Osteocyte (in vitro differentiated cells): Measurements from ENCODE around the gene GRXCR1. TPM values are rescaled to one million over a fixed set of nuclear protein-coding genes. Genes with fewer than 3 reads are reported as not detected.

ENCODE experiments used
- DNase-seq: peaks from one replicate; pipeline ENCODE4 v3.0.0; 2021; ENCODE audit warnings: mixed read lengths; ENCODE audit not compliant: unreplicated experiment; ENCODE audit errors: extremely low spot score
- H3K27ac Mint-ChIP-seq: one replicate; pipeline ENCODE4 v1.8.0; 2021; ENCODE audit warnings: mild to moderate bottlenecking, mixed read lengths; ENCODE audit not compliant: unreplicated experiment
- H3K27me3 Mint-ChIP-seq: one replicate; pipeline ENCODE4 v1.8.0; 2021; ENCODE audit warnings: mixed read lengths; ENCODE audit not compliant: unreplicated experiment
- H3K36me3 Mint-ChIP-seq: one replicate; pipeline ENCODE4 v1.8.0; 2021; ENCODE audit warnings: mixed read lengths; ENCODE audit not compliant: unreplicated experiment
- H3K4me1 Mint-ChIP-seq: one replicate; pipeline ENCODE4 v1.8.0; 2021; ENCODE audit warnings: mixed read lengths; ENCODE audit not compliant: unreplicated experiment
- H3K4me3 Mint-ChIP-seq: one replicate; pipeline ENCODE4 v1.8.0; 2021; ENCODE audit warnings: mild to moderate bottlenecking, moderate library complexity, mixed read lengths; ENCODE audit not compliant: unreplicated experiment
- H3K9me3 Mint-ChIP-seq: one replicate; pipeline ENCODE4 v1.8.0; 2021; ENCODE audit warnings: mixed read lengths; ENCODE audit not compliant: unreplicated experiment
- long read RNA-seq: library from polyadenylated mRNA; unstranded; transcript quantifications from one replicate; pipeline ENCODE4 v2.0.0, GENCODE V29; 2021
- total RNA-seq: library from RNA; stranded (reverse); gene quantifications from 2 replicates; pipeline ENCODE4 v1.2.1, GENCODE V29; 2021
- TF ChIP-seq, protein P1 (sequence below): fragments of 200-600 bp; sonication (generic); IDR thresholded peaks from 2 replicates; pipeline ENCODE4 v1.5.0; 2021; ENCODE audit warnings: antibody characterized with exemption, mild to moderate bottlenecking, moderate library complexity

The GRXCR1 gene
- not detected in 2 replicates for total RNA-seq
- long read RNA-seq: 0 reads

DNA sequence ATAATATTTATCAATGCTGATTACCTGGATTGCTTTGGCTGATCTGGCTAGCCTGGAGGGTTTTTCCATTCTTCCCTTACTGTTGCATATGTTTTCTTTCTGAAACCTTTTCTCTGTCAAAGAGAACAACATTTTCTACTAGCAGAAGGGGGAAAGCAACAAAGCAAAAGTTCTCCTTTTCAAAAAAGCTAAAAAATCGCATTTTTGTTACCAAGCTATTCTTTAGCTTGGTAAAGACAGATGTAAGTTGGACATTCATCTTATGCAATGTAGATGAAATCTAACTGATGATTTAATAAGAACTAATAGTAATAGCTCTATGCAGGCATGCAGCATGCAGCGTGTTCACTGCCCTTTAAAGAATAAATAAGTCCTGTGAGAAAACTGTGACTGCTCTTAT lies at the start of gene GRXCR1:
GRXCR1 (plus strand) TSS at position 301 of the 400 bp plus-strand sequence. CDS start 554 bp downstream, outside the sequence.
- Mint-ChIP-seq H3K27me3 (no peaks in the 10 kb centered on the region), H3K9me3 (no peaks in the 10 kb centered on the region), H3K4me1 (no peaks in the 10 kb centered on the region), H3K4me3 (no peak within 1 kb of the TSS), H3K36me3 (no peaks in the 10 kb centered on the region), H3K27ac (no peak within 1 kb of the TSS)
- DNase-seq: no peak
- TF ChIP-seq, protein P1, sequence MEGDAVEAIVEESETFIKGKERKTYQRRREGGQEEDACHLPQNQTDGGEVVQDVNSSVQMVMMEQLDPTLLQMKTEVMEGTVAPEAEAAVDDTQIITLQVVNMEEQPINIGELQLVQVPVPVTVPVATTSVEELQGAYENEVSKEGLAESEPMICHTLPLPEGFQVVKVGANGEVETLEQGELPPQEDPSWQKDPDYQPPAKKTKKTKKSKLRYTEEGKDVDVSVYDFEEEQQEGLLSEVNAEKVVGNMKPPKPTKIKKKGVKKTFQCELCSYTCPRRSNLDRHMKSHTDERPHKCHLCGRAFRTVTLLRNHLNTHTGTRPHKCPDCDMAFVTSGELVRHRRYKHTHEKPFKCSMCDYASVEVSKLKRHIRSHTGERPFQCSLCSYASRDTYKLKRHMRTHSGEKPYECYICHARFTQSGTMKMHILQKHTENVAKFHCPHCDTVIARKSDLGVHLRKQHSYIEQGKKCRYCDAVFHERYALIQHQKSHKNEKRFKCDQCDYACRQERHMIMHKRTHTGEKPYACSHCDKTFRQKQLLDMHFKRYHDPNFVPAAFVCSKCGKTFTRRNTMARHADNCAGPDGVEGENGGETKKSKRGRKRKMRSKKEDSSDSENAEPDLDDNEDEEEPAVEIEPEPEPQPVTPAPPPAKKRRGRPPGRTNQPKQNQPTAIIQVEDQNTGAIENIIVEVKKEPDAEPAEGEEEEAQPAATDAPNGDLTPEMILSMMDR: no peak

DNA sequence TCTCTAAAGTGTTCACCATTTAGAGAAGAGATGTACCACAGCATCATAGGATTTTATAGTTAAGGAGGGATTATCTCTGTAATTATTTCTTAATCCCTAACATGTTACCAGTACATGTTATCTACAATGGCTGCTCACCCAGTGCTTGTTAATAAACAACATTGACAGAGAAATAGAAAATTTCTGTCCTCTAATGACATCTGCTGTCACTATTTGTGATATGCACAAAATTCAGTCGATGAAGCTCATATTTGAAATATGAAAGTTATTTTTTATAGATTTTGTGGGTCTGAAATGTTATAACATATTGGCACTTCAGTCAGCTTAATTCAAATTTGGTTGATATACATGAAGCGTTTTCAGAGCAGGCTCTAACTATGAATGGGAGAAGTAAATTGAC lies 48.8 kb upstream of the GRXCR1 start:
- no peak overlapping the region for H3K4me3 Mint-ChIP-seq
- no peak overlapping the region for H3K27ac Mint-ChIP-seq
- TF ChIP-seq, protein P1: no peak
- no peaks in the 10 kb centered on the region for H3K36me3 Mint-ChIP-seq
- H3K27me3 Mint-ChIP-seq: peaks cover 2% of the 10 kb centered on the region
- no peaks in the 10 kb centered on the region for H3K9me3 Mint-ChIP-seq
- no peaks in the 10 kb centered on the region for H3K4me1 Mint-ChIP-seq
- no peak for DNase-seq

DNA sequence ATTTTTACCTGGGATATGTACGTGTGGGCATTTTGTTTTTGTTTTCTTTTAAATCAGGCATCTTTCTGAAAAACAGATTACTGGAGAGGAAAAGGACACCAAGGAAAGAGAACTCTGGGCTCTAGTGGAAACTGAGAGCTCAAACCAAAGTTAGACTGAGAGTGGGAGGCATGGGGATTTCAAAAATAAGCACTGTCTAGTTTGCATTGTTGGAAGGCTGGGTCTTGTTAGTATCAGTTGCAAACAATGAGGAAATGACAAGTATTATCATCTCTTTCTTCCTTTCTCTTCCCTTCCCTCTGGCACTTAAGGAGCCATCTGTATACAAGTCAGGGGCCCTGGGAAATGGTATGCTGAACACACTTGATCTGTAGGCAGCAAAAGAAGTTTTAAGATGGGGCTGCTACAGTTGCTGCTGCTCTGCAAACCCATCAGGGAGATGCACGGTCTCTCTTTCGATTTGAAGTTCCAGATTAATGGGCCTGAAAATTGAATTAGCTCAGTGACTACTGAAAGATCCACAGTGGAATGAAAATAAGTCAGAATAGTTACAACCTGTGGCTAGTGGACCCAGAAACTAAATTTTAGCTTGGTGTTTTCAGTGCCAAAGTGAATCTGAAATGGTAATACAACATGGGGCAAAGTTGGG lies 48.0 kb upstream of the GRXCR1 start:
- Mint-ChIP-seq H3K4me1 (no peaks in the 10 kb centered on the region), H3K27ac (no peak overlapping the region), H3K4me3 (no peak overlapping the region), H3K36me3 (no peaks in the 10 kb centered on the region), H3K9me3 (no peaks in the 10 kb centered on the region), H3K27me3 (peaks cover 2% of the 10 kb centered on the region)
- DNase-seq: no peak
- TF ChIP-seq, protein P1: no peak

DNA sequence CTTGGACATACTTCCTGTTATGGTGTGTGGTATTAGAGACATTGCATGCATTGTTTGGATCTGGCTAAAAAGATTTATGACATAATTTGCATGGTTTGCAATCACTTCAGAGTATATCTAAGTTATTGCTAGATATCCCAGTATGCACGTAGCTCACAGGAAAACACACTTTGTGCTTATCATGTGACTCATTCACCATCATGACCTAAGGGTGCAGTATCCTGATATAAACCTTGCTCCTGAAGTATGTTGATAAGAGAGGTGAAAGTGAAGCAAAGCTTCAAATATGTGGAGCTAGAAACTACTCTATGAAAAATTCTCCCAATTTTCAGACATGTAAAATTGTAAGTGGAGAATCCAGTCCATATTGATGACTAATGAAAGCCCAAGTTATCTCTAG lies 46.9 kb upstream of the GRXCR1 start:
- Mint-ChIP-seq H3K4me3 (no peak overlapping the region), H3K9me3 (peaks cover 8% of the 10 kb centered on the region), H3K27ac (no peak overlapping the region), H3K27me3 (peaks cover 2% of the 10 kb centered on the region), H3K36me3 (no peaks in the 10 kb centered on the region), H3K4me1 (no peaks in the 10 kb centered on the region)
- no peak for DNase-seq
- TF ChIP-seq, protein P1: no peak

DNA sequence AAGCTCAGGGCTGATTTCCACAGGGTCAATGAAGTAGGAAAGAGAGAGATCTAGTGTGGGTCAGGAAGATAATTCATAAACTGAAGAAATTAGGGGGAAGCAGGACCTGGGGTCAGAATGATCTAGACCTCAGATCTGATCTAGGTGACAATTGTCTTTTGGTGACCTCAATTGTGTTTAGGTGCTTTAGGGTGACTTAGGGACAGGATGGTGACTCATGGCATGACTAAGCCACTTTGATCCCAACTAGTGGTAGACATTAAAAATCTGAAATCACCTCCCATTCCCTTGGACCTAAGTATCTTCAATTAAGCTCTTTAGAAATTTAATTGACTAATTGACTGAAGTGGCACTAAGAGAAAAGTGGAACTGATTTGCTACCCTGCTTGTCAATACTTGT lies 36.7 kb upstream of the GRXCR1 start:
- no peak for DNase-seq
- H3K4me3 Mint-ChIP-seq: no peak overlapping the region
- H3K4me1 Mint-ChIP-seq: no peaks in the 10 kb centered on the region
- H3K27me3 Mint-ChIP-seq: peaks cover 7% of the 10 kb centered on the region
- no peaks in the 10 kb centered on the region for H3K36me3 Mint-ChIP-seq
- TF ChIP-seq, protein P1: no peak
- no peaks in the 10 kb centered on the region for H3K9me3 Mint-ChIP-seq
- H3K27ac Mint-ChIP-seq: no peak overlapping the region
